BE2C (cell line): ENCODE measurements around the gene RARRES1.

Experiments
- DNase-seq: peaks from one replicate; pipeline ENCODE4 v3.0.0-alpha.2; 2020
- H3K27me3 ChIP-seq: fragments of 250-450 bp; sonication (Bioruptor Pico); 2 replicates; pipeline ENCODE4 v1.5.1; 2020; ENCODE audit warnings: mild to moderate bottlenecking
- H3K36me3 ChIP-seq: fragments of 250-450 bp; sonication (Bioruptor Pico); 2 replicates; pipeline ENCODE4 v1.5.1; 2020; ENCODE audit warnings: mild to moderate bottlenecking
- H3K4me1 ChIP-seq: fragments of 250-450 bp; sonication (Bioruptor Pico); 2 replicates; pipeline ENCODE4 v1.5.1; 2020
- H3K4me3 ChIP-seq: 2 replicates; pipeline ENCODE4 v1.5.1; 2011; ENCODE audit warnings: low read depth, low read length
- H3K9me3 ChIP-seq: fragments of 250-450 bp; sonication (Bioruptor Pico); 2 replicates; pipeline ENCODE4 v1.5.1; 2020
- CTCF ChIP-seq: IDR thresholded peaks from 2 replicates; pipeline ENCODE4 v1.5.1; 2012; ENCODE audit warnings: mild to moderate bottlenecking, low read depth, low read length

The RARRES1 gene

DNA sequence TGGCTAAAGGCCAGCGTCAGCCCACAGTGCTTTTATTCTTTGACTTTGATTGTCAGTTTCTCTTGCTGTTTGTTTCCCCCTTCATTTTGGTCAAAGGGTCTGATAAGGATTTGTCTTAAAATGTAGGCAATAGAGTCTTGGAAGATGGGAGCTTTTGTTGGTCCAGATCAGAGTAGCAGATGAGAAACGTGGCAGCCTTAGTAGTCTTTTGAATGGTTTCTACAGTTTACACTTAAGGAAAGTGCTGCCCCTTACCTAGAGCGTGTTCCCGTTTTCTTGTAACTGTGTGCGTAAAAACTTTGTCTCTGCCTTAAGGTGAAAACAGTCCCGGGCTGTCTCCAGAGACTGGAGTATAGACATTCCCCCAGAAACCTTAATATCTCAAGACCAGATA is 60.4 kb downstream of the RARRES1 start:
- Histone ChIP-seq H3K36me3 (peaks cover 38% of the 10 kb centered on the region), H3K9me3 (no peaks in the 10 kb centered on the region), H3K27me3 (no peaks in the 10 kb centered on the region), H3K4me3 (no peak overlapping the region), H3K4me1 (no peaks in the 10 kb centered on the region)
- no peak for DNase-seq
- no peak for TF ChIP-seq CTCF

- peaks cover 66% of the 10 kb centered on the region for H3K36me3 ChIP-seq
- H3K9me3 ChIP-seq = no peaks in the 10 kb centered on the region
- no peak overlapping the region for H3K4me3 ChIP-seq
- no peak for TF ChIP-seq CTCF
- no peaks in the 10 kb centered on the region for H3K4me1 ChIP-seq
- no peaks in the 10 kb centered on the region for H3K27me3 ChIP-seq
- no peak for DNase-seq
Observed at GRCh38 chr3:158668506-158668905, 63.8 kb downstream of the RARRES1 start.

- DNase-seq = no peak
- H3K36me3 ChIP-seq = peaks cover 71% of the 10 kb centered on the region
- TF ChIP-seq CTCF = no peak
Observed at GRCh38 chr3:158666416-158666815, 65.8 kb downstream of the RARRES1 start.

DNA sequence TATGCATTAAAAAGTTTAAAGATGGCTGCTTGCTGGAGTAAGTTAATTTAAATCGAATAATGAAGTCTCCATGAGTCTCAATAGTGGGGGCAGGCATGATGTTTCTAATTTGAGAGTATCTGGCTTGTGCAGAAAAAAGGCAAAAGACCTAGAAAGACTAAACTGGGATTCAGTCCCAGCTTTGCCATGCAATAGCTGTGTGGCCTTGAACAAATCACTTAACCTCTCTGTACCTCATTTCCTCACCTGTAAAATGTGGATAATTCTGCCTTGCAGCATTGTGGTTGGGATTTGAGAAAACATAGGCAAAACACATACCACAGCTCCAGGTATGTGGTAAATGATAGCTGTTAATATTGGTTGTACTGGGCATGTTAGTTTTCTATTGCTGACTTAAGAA is 68.4 kb downstream of the RARRES1 start:
- Histone ChIP-seq H3K36me3 (peaks cover 86% of the 10 kb centered on the region), H3K9me3 (no peaks in the 10 kb centered on the region), H3K27me3 (no peaks in the 10 kb centered on the region), H3K4me1 (no peaks in the 10 kb centered on the region), H3K4me3 (no peak overlapping the region)
- no peak for DNase-seq
- TF ChIP-seq CTCF = no peak

More at GRCh38 chr3:158666416-158666815, 65.8 kb downstream of the RARRES1 start:
- H3K27me3 ChIP-seq = no peaks in the 10 kb centered on the region
- no peak overlapping the region for H3K4me3 ChIP-seq
- H3K4me1 ChIP-seq = no peaks in the 10 kb centered on the region
- H3K9me3 ChIP-seq = no peaks in the 10 kb centered on the region

DNA sequence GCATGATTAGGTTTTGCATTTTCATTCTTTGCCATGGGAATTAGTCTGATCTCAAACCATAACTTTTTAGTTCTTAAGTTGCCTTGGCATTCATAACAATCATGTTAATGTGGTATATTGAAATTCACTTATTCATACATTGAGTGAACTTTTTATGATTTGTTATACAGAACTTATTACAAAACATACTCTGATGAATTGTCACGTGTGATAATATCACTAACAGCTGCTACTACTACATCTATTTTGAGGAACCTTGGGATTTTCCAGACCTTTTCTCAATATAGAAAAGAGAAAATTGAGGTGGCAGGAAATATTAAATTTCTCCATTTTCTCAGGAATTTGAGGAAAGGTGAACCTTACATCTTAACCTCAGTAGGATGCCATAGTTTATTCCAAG is 69.0 kb downstream of the RARRES1 start:
- no peak for DNase-seq
- no peak for TF ChIP-seq CTCF
- Histone ChIP-seq H3K27me3 (no peaks in the 10 kb centered on the region), H3K36me3 (peaks cover 82% of the 10 kb centered on the region), H3K4me3 (no peak overlapping the region), H3K4me1 (no peaks in the 10 kb centered on the region), H3K9me3 (no peaks in the 10 kb centered on the region)

DNA sequence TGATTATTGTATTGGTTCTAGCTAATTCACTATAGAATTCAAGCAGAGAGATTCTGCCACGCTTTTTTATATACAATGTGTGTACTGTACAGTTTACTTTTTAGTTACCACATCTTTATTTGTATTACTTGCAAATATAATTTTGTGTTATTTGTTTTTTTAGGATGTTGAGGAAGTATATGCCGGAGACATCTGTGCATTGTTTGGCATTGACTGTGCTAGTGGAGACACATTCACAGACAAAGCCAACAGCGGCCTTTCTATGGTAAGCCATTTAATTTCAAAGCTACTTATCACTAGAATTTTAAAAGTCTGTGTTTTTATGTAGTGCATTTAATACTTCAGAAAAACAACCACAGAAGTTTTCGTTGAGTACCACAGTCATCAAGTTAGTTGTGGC is 71.5 kb downstream of the RARRES1 start:
- H3K4me3 ChIP-seq = no peak overlapping the region
- no peaks in the 10 kb centered on the region for H3K27me3 ChIP-seq
- peaks cover 76% of the 10 kb centered on the region for H3K36me3 ChIP-seq
- H3K4me1 ChIP-seq = no peaks in the 10 kb centered on the region
- no peaks in the 10 kb centered on the region for H3K9me3 ChIP-seq
- TF ChIP-seq CTCF = no peak
- no peak for DNase-seq
